ENCODE results near the gene DYNC2LI1.
"Not testable (repeated sequence)": the region's sequence is repeated elsewhere in the genome, so short reads cannot be mapped to it uniquely, and the experiment has no call there.

The DYNC2LI1 gene

DNA sequence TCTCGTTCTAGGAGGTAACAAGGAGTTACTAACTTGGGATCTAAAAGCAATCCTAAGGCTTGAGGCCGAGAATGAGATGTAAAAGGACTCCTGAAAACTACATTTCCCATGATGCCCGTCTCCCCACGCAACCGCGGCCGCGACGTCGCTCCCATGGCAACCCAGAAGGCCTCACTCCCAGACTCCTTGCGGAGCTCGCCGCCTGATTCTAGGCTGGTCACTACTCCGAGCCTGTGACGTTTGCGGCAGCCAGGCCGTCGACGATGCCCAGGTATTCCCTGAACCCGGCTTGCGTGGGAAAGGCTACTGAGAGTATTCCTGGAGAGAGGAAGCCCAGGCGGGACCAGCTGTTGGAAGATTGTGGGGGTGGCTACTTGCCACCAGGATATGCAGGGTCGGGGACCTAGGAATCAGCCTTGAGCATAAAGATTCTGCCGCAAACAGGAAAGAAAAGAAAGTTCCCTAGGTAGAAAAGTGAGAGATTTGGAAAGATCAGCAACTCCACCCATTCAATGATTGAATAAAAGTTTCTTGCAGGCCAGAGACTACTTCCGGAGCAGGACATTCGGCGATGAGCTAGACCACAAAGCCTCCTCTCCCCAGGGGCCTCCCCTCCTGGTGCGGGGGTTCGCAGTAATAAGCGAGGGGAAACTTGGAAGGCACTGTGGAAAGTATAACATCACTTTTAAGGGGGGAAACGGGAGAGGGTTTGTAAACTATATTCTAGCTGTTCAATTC, at the start of gene DYNC2LI1:
Gene DYNC2LI1, plus strand, starts transcription at position 164 of the 738 bp plus-strand sequence. Its CDS starts 100 bp downstream, at position 264.
- peak; percentile 99 for DNase-seq

- no peak for DNase-seq
Observed at GRCh38 chr2:43724728-43725526, 48.9 kb upstream of the DYNC2LI1 start.

- DNase-seq: no peak
Observed at GRCh38 chr2:43725711-43726246, 48.1 kb upstream of the DYNC2LI1 start.

DNA sequence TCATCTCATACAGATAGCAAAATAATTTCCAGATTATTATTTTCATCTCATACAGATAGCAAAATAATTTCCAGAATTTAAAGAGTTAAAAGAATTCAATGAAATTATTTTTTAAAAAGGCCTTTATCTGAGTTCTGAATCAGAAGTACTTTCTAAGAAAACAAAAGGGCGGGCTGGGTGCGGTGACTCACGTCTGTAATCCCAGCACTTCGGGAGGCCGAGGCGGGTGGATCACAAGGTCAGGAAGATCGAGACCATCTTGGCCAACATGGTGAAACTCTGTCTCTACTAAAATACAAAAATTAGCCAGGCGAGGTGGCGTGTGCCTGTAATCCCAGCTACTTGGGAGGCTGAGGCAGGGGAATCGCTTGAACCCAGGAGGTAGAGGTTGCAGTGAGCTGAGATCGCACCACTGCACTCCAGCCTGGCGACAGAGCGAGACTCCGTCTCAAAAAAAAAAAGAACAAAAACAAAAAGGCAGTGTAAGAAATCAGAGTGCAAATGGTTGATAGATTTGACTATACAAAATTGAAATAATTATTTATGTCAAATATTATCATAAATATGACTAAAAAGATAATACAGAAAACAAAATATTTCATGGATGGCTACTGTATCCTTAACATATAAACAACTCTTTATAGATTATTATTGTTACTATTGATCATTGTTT, 46.7 kb upstream of the DYNC2LI1 start:
- DNase-seq: not testable (repeated sequence)

DNA sequence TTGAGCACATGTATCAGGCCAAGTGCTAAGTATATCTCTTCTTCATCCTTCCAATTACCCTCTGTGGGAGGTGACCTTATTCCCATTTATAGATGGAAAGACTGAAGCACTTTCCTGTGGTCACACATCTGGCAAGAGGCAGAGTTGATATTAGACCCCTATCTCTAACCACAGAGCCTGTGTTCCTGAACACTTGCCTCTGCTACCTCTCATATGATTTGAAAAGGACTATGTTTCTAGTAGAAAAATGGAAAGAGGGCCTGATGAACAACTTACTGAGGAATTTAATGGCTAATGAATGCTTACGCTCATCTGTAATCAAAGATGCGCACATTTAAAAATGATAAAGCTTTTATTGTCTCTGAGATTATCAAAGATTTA, 46.2 kb upstream of the DYNC2LI1 start:
- no peak for DNase-seq

GRCh38 chr2:43729491-43730174, 44.2 kb upstream of the DYNC2LI1 start:
- no peak for DNase-seq

DNA sequence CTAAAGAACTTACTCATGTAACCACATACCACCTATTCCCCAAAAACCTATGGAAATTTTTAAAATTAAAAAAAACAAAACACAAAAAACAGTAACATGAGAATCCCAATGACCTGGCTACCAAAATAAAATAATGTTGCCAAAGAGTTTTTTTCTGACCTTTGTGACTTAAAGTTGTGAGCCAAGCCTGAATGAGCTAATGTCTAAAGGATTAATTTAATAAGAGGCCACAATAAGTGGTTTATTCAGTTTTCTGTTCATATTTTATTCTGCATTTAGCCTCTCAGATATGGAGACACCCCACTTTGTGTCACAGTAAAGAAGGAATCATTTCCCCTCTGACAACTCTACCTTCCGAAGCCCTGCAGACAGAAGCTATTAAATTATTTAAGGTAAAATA, 42.6 kb upstream of the DYNC2LI1 start:
- no peak for DNase-seq

GRCh38 chr2:43736637-43737036, 37.2 kb upstream of the DYNC2LI1 start:
- DNase-seq: no peak

DNA sequence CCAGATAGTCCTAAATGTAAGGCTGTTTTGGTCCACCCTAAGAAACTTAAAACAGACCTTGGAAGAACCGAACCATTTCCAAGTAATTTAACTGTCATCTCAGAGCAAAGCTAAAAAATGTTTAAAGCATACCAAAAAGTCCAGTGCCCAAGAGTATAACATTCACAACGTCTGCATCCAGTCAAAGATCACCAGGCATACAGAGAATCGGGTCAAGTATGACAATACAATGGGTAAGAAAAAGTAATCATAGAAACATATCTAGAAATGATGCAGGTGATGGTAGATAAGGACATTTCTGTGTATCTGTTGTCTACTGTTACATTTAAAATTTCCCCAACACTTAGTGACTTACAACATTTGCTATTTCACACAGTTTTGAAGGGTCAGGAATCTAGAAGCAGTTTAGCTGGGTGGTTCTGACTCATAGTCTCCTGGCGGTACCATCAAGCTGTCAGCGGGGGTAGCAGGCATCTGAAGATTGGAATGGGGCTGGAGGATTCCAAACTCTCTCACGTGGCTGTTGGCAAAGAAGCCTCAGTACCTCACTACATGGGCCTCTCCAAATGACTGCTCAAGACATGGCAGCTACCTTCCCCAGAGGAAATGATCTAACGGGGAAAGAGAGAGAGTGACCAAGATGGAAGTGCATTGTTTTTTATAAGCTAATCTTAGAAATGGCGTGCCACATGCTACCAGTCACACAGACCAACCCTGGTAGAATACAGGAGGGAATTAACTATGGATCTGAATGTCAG, 36.6 kb upstream of the DYNC2LI1 start:
- DNase-seq: no peak

GRCh38 chr2:43737855-43738254, 36.0 kb upstream of the DYNC2LI1 start:
- no peak for DNase-seq

GRCh38 chr2:43738257-43738656, 35.6 kb upstream of the DYNC2LI1 start:
- DNase-seq: no peak

- DNase-seq: no peak
Observed at GRCh38 chr2:43743706-43744105, 30.1 kb upstream of the DYNC2LI1 start.

DNA sequence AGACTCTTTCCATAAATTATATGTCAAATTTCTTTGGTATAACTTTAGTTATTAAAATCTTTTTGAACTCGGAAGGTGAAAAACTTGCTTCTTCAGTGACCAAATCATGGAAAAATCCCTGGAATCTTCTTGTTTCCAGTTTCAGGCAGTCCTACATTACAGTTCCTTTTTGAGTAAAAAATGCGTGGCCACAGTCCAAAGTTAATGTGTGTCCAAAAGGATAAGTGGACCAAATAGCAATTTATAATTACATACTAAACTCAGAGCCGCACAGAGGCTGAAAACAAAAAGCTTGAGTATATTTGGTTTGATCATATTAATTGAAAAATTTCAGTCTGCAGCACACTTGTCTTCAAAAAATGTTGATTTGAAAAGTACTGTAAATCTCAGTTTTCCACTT, 28.4 kb upstream of the DYNC2LI1 start:
- DNase-seq: no peak

- DNase-seq: no peak
Observed at GRCh38 chr2:43748333-43748732, 25.5 kb upstream of the DYNC2LI1 start.

DNA sequence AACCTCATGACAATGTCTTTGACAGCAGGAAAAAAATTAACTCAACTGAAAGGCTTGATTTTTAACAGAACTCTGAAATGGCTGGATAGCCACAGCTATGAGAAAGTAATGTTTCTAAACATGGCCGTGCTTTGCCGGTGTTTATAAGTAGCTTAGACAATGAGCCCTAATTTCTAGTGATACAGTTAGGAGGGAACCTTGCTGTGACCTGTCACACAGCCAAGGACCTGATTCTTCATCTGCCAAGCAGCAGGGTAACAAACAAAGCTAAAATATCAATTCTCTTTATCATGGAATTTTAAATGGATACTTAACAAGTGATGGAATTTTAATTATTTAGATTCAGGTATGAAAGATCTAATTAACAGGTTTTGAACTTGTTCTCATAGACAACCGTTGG, 24.3 kb upstream of the DYNC2LI1 start:
- DNase-seq: no peak

DNA sequence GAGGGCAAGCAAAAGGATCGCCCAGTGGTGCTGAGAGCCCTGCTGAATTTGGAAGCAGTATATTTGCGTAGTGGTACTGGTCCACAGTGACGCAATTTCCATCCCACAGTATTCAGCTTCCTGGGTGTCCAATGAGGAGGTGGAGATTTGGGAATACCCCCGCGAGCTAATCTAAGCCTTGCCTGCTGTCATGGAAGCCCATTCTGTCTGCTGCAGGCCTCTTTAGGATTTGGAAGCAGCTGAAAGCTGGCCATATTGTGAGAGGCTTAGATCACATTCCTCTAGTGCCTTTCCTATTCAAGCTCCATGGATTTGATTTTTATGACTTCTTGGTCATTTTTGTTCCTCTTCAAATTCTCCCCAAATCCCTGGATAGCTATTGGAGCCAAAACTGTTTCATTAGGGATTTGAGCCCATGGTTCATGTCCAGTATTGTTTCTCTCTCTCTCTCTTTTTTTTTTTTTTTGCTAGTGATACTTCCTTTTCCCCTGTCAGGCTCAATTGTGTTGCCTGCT, 22.3 kb upstream of the DYNC2LI1 start:
- no peak for DNase-seq

DNA sequence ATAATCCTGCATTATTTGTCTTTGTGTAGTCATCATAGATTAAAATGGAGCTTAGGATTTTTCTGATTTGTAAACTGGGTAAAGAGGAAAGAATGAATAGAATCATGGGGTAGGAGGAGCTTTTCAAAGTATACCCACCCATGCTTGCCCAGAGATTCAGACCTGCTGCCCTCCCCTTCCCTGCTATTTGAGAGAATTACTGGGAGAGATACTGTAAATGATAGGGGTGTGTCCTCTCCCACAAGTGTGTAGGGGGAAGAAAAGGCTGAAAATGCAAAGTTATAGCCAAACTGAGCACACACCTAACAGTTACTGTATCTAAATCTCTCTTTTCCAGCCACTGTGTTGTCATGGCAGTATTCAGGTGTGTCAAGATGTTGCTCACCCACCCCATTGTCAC, 21.5 kb upstream of the DYNC2LI1 start:
- DNase-seq: no peak

GRCh38 chr2:43754180-43754579, 19.7 kb upstream of the DYNC2LI1 start:
- no peak for DNase-seq

GRCh38 chr2:43758739-43759138, 15.1 kb upstream of the DYNC2LI1 start:
- DNase-seq: no peak

- peak; percentile 50 for DNase-seq
Observed at GRCh38 chr2:43759195-43759594, 14.6 kb upstream of the DYNC2LI1 start.

DNA sequence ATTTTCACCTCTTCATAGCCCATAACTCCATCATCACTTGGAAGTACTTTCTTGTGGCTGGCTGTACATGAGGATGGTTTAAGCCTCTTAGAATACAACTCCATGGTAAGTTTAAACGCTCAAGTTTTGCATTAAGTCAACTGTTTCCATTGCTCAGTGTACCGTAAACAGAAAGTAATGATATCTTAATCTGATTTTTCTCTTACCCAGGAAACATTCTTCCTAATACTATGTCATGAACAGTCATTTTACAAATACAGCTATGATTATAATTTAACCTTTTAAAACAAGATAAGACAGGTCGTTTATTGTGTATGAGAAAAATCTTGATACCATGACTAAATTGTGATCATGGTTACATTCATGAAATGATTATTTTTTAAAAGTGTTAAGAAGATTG, 11.6 kb upstream of the DYNC2LI1 start:
- DNase-seq: no peak

DNA sequence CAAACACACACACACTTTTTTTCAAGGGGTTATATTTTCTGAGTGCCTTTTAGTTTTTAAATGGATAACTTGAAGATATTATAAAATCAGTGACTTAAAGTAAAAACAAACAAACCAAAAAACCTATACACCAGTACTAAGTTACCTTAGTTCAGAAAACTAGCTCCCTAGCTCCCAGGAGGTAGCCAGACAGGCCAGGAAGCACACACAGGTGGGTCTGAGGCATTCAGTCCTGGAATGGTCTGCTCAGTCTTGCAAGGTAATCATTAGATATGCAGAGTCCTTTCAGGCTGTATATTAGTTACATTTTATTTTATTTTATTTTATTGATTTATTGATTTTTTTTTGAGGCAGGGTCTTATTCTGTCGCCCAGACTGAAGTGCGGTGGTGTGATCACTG, 10.7 kb upstream of the DYNC2LI1 start:
- no peak for DNase-seq
